BLaER1 treated with 17β-estradiol and CSF1 and Interleukin-3, amounts not matched to agents 10 nM and 100 nM (cell line): ENCODE measurements around the gene TMEM81.

Experiments used
- H3K27ac ChIP-seq, 11 experiments: shearing (Covaris generic); formaldehyde crosslinking; 2 replicates each; pipeline ENCODE4 v1.8.1; 2022
- H3K27me3 ChIP-seq, 11 experiments: shearing (Covaris generic); formaldehyde crosslinking; 2 replicates each; pipeline ENCODE4 v1.8.1; 2022
- H3K36me3 ChIP-seq, 11 experiments: shearing (Covaris generic); formaldehyde crosslinking; 2 replicates each; pipeline ENCODE4 v1.8.1; 2022
- H3K4me1 ChIP-seq, 10 experiments: shearing (Covaris generic); formaldehyde crosslinking; 2 replicates each; pipeline ENCODE4 v1.8.1; 2022
- H3K4me2 ChIP-seq, 11 experiments: shearing (Covaris generic); formaldehyde crosslinking; 2 replicates each; pipeline ENCODE4 v1.8.1; 2022
- H3K4me3 ChIP-seq, 10 experiments: shearing (Covaris generic); formaldehyde crosslinking; 2 replicates each; pipeline ENCODE4 v1.8.1; 2022
- H3K9ac ChIP-seq, 11 experiments: shearing (Covaris generic); formaldehyde crosslinking; 2 replicates each; pipeline ENCODE4 v1.8.1; 2022
- H3K9me3 ChIP-seq, 11 experiments: shearing (Covaris generic); formaldehyde crosslinking; replicated peaks in 1 of 11; 2 replicates each; pipeline ENCODE4 v1.8.1; 2022
- H4K20me1 ChIP-seq, 11 experiments: shearing (Covaris generic); formaldehyde crosslinking; 2 replicates each; pipeline ENCODE4 v1.8.1; 2022
- Cebpa-rat ChIP-seq, 11 experiments: shearing (Covaris generic); IDR thresholded peaks; 2 replicates each; pipeline ENCODE4 v1.8.1; 2022

TMEM81 gene

DNA sequence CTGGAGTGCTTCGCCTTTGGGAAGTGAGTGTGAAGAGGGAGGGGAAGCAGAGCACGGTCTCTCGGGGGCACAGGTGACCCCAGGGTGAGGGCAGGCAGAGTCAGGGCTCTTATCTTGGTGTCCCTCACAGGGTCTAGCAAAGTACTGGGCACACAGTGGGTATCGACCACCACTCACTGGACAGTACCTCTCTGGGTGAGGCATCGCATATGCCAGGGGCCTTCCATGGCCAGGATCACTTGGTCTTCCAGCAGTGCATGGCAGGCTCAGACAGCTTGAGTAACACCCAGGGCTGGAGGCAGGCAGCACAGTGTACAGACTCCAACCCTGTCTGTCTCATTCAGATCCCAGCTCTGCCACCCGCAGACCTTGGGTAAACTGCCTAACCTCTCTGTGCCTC, 24.6 kb downstream of the TMEM81 start:
- Histone ChIP-seq H3K4me2 (no peak overlapping the region), H3K9me3 (no peaks in the 10 kb centered on the region), H3K4me3 (no peak overlapping the region), H3K36me3 (no peaks in the 10 kb centered on the region), H3K27ac (no peak overlapping the region), H3K4me1 (peaks cover 0 to 21% (median 13%) of the 10 kb centered on the region in 10 experiments; a peak in 14 of 20 replicates), H3K27me3 (no peaks in the 10 kb centered on the region), H4K20me1 (peaks cover 0 to 7% (median 0%) of the 10 kb centered on the region in 11 experiments; a peak in 2 of 22 replicates), H3K9ac (no peak overlapping the region)
- TF ChIP-seq Cebpa-rat (IDR thresholded peaks at IDR 0.05): no peak

DNA sequence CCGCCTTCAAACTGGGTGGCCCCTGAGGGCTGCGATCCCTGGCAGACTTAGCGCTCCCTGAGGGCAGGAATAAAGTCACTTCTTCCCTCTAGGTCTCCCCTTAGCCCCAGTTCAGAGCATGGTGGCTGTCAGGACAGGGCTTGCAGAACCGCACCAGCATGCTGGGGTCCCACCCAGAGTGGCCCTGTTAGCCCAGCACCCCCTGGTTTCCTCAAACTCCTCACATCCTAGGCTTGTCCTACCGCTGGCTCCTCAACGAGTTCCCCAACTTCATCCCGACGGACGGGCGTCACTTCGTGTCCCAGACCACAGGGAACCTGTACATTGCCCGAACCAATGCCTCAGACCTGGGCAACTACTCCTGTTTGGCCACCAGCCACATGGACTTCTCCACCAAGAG, 25.4 kb downstream of the TMEM81 start:
- peaks cover 0 to 25% (median 17%) of the 10 kb centered on the region in 10 experiments; a peak in 14 of 20 replicates for H3K4me1 ChIP-seq
- H3K27ac ChIP-seq: no peak overlapping the region
- no peak overlapping the region for H3K4me2 ChIP-seq
- TF ChIP-seq Cebpa-rat (IDR thresholded peaks at IDR 0.05): no peak
- no peaks in the 10 kb centered on the region for H3K36me3 ChIP-seq
- no peak overlapping the region for H3K9ac ChIP-seq
- no peaks in the 10 kb centered on the region for H3K9me3 ChIP-seq
- peaks cover 0 to 7% (median 0%) of the 10 kb centered on the region in 11 experiments; a peak in 1 of 22 replicates for H4K20me1 ChIP-seq
- H3K4me3 ChIP-seq: no peak overlapping the region
- no peaks in the 10 kb centered on the region for H3K27me3 ChIP-seq

DNA sequence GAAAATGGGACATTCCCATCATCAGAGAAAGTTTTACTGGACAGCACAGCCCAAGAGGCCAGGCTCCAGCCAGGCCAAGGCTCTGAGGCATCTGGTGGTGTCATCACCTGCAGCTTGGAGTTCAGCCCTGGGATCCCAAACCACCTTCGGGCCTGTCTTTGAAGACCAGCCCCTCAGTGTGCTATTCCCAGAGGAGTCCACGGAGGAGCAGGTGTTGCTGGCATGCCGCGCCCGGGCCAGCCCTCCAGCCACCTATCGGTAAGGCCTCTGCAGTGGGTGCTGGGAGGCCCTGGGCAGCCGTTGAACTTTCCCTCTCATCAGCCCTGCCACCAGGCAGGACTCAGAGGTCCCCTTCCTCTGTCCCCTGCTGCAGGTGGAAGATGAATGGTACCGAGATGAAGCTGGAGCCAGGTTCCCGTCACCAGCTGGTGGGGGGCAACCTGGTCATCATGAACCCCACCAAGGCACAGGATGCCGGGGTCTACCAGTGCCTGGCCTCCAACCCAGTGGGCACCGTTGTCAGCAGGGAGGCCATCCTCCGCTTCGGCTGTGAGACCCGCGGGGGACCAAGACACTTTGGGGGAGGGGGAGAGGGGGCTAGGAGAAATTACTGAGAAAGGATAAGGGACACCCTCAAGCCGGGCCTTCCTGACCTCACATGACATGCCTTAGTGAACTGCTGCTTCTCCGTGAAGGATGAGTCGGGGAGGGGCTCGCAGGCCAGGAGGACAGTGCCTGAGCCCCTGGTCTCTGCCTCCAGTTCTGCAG, 26.3 kb downstream of the TMEM81 start:
- Histone ChIP-seq H3K4me2 (no peak overlapping the region), H3K9ac (no peak overlapping the region), H3K27ac (no peak overlapping the region), H3K4me3 (no peak overlapping the region), H3K27me3 (no peaks in the 10 kb centered on the region), H3K9me3 (no peaks in the 10 kb centered on the region), H4K20me1 (peaks cover 0 to 7% (median 0%) of the 10 kb centered on the region in 11 experiments; a peak in 1 of 22 replicates), H3K4me1 (peaks cover 3 to 34% (median 25%) of the 10 kb centered on the region in 10 experiments; a peak in 19 of 20 replicates), H3K36me3 (no peaks in the 10 kb centered on the region)
- no peak for TF ChIP-seq Cebpa-rat (IDR thresholded peaks at IDR 0.05)

DNA sequence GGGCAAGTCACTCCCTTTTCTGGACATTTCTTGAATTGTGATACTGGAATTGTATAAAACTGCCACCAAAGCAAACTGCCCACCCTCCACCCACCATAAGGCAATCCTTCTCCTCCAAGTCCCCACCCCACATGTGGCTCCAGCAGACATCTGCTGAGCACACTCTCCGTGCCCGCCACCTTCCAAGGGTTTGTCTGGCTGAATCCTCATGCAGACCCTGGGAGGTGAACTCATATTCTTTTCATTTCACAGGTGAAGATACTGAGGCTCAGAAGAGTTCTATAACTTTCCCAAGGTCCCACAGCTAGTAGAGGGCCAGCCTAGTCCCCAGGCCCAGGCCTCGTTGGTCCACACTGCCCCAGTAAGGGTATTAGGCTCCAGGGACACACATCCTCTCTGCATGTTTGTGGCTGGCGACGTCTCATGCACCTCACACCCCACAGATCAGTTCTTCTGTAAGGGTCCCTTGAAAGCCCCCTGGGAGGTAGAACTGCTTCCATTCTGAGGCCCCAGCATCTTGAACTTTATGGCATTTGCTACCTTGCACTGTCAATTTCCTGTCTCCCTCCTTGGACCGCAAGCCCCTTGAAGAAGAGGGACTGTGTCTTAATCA, 27.2 kb downstream of the TMEM81 start:
- Histone ChIP-seq H3K27me3 (no peaks in the 10 kb centered on the region), H3K4me2 (peak overlapping the region in 1 of 11 experiments; percentile 31; a peak in 2 of 22 replicates)

DNA sequence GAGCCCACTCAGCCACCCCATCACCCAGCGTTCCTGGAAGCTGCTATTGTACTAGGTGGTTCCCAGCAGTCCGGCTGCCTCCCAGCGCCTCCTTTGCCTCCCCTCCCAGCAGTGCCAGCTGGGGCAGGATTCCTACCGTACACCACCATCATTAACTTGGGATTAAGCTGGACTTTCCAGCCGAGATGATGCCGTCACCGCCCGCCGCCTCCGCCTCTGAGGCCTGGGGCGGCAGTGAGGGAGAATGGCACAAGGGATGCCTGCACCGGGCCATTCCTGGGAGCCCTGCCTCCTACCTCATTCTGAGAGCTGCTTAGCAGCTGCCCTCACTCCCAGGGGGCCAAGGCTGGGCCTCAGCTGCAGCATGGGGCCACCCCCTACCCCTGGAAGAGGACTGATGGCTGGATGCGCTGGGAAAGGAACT, 28.1 kb downstream of the TMEM81 start:
- Histone ChIP-seq H3K27ac (no peak overlapping the region), H3K4me2 (peak overlapping the region in 5 of 11 experiments; percentile 31 to 46 (median 40); a peak in 9 of 22 replicates), H3K9ac (0 out of 22 replicates have a peak overlapping the region, but pooled peaks of 1 of the 11 experiments have one; percentile 11), H3K4me3 (no peak overlapping the region), H3K9me3 (no peaks in the 10 kb centered on the region), H3K4me1 (peaks cover 7 to 46% (median 38%) of the 10 kb centered on the region in 10 experiments; a peak in 19 of 20 replicates), H3K36me3 (no peaks in the 10 kb centered on the region), H4K20me1 (peaks cover 0 to 7% (median 0%) of the 10 kb centered on the region in 11 experiments; a peak in 3 of 22 replicates), H3K27me3 (no peaks in the 10 kb centered on the region)
- TF ChIP-seq Cebpa-rat (IDR thresholded peaks at IDR 0.05): no peak

More for the DNA sequence above, 27.2 kb downstream of the TMEM81 start:
- TF ChIP-seq Cebpa-rat (IDR thresholded peaks at IDR 0.05): no peak
- Histone ChIP-seq H4K20me1 (peaks cover 0 to 7% (median 0%) of the 10 kb centered on the region in 11 experiments; a peak in 3 of 22 replicates), H3K27ac (no peak overlapping the region), H3K4me3 (no peak overlapping the region), H3K9me3 (no peaks in the 10 kb centered on the region), H3K36me3 (no peaks in the 10 kb centered on the region), H3K9ac (no peak overlapping the region), H3K4me1 (peaks cover 7 to 43% (median 35%) of the 10 kb centered on the region in 10 experiments; a peak in 19 of 20 replicates)

DNA sequence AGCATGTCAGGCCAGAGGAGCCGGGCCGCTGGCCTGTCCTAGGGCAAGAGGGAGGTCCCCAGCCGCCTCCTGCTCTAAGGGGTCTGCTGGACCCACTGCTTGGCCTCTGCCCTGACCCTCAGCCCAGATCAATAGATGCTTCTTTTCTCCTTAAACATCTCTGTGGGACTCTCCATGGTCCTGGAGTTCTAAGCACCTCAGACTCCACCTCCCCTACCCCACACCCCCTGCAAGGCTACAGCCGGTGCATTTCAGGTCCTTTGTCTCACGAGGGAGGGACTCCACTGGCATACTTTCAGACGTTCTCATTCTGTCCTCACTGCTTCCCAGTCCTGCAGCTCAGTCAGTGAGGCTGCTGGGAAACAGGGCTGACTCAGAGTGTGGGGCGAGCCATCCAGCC, 30.2 kb downstream of the TMEM81 start:
- Histone ChIP-seq H3K36me3 (no peaks in the 10 kb centered on the region), H3K9ac (no peak overlapping the region), H3K27ac (peak overlapping the region in 3 of 11 experiments; percentile 16 to 67 (median 34); a peak in 3 of 22 replicates), H3K4me3 (no peak overlapping the region), H3K27me3 (no peaks in the 10 kb centered on the region), H3K9me3 (no peaks in the 10 kb centered on the region), H3K4me2 (peak overlapping the region in 7 of 11 experiments; percentile 77 to 93 (median 84); a peak in 10 of 22 replicates), H3K4me1 (peaks cover 7 to 44% (median 36%) of the 10 kb centered on the region in 10 experiments; a peak in 19 of 20 replicates), H4K20me1 (peaks cover 0 to 7% (median 0%) of the 10 kb centered on the region in 11 experiments; a peak in 3 of 22 replicates)
- no peak for TF ChIP-seq Cebpa-rat (IDR thresholded peaks at IDR 0.05)

DNA sequence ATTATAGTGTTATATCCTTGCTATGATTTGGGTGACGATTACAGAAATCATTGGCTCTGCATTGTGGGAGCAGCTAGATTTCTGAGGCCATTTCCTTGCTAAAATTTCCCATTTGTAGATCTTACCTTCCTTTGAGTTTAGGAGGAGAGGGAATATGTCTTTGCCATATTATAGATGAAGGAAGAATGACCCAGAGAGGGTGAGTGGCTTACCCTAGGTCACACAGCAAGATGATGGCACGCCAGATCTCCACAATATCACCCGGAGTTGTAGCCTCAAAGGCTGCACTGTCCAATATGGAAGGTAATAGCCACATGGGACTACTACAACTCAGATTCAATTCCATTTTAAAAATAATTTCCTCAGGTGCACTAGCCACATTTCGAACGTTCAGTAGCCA, 31.0 kb downstream of the TMEM81 start:
- Histone ChIP-seq H3K9ac (peak overlapping the region in 2 of 11 experiments; percentile 56 to 57; a peak in 3 of 22 replicates), H3K9me3 (no peaks in the 10 kb centered on the region), H4K20me1 (peaks cover 0 to 12% (median 0%) of the 10 kb centered on the region in 11 experiments; a peak in 3 of 22 replicates), H3K36me3 (no peaks in the 10 kb centered on the region), H3K4me3 (no peak overlapping the region), H3K4me2 (peak overlapping the region; percentile 13 to 93 (median 82); a peak in 21 of 22 replicates), H3K4me1 (peaks cover 7 to 49% (median 38%) of the 10 kb centered on the region in 10 experiments; a peak in 19 of 20 replicates), H3K27me3 (no peaks in the 10 kb centered on the region), H3K27ac (peak overlapping the region in 3 of 11 experiments; percentile 36 to 67 (median 58); a peak in 3 of 22 replicates)
- no peak for TF ChIP-seq Cebpa-rat (IDR thresholded peaks at IDR 0.05)

DNA sequence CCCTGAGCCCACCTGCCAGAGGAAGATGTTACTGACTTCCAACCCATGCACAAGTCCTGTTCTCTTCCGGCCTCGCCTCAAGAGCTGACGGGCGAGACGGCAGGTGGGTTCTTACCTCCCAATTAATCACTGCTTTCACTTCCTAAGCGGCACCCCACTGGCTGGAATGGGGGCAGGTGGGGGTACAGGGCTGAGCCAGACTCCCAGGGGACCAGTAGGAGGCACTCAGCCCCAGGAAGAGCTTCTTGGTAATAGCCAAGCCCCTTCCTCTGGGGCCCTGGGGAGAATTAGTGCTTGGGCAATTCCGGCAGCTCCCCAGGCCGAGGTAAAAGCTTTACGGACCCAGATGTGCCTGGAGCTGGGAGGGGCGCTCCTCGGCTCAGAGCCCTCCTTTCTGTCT, 31.6 kb downstream of the TMEM81 start:
- Histone ChIP-seq H3K9me3 (no peaks in the 10 kb centered on the region), H3K36me3 (no peaks in the 10 kb centered on the region), H3K4me1 (peaks cover 7 to 55% (median 42%) of the 10 kb centered on the region in 10 experiments; a peak in 19 of 20 replicates), H3K4me3 (peak overlapping the region in 1 of 10 experiments; percentile 30; a peak in 1 of 20 replicates), H3K4me2 (peak overlapping the region; percentile 13 to 93 (median 82); a peak in 21 of 22 replicates), H3K27me3 (no peaks in the 10 kb centered on the region), H3K9ac (peak overlapping the region in 3 of 11 experiments; percentile 7 to 57 (median 56); a peak in 3 of 22 replicates), H4K20me1 (peaks cover 0 to 14% (median 0%) of the 10 kb centered on the region in 11 experiments; a peak in 4 of 22 replicates), H3K27ac (peak overlapping the region in 4 of 11 experiments; percentile 10 to 67 (median 47); a peak in 4 of 22 replicates)
- no peak for TF ChIP-seq Cebpa-rat (IDR thresholded peaks at IDR 0.05)
